GM13977 (cell line): Measurements from ENCODE around the gene UNC119B.

ENCODE experiments used
- DNase-seq: peaks from one replicate; pipeline ENCODE4 v3.0.0; 2012; ENCODE audit warnings: low spot score
- in situ Hi-C: fragments of 300-500 bp; cut with MboI; formaldehyde crosslinking; loops from one replicate; pipeline ENCODE4 v1.12.0; 2022; ENCODE audit warnings: low sequenced_read_pairs, low pct_unique_long_range_greater_than_20kb, mixed read lengths, inconsistent platforms; ENCODE audit not compliant: unreplicated experiment
- TF ChIP-seq, protein P1 (sequence below): IDR thresholded peaks from 2 replicates; pipeline ENCODE4 v1.5.1; 2012; ENCODE audit warnings: mild to moderate bottlenecking, control low read depth; ENCODE audit not compliant: insufficient read depth; ENCODE audit errors: extremely low read depth, missing control alignments

Gene UNC119B

GRCh38 chr12:120758798-120759590 is 48.7 kb downstream of the UNC119B start:
- TF ChIP-seq, protein P1, sequence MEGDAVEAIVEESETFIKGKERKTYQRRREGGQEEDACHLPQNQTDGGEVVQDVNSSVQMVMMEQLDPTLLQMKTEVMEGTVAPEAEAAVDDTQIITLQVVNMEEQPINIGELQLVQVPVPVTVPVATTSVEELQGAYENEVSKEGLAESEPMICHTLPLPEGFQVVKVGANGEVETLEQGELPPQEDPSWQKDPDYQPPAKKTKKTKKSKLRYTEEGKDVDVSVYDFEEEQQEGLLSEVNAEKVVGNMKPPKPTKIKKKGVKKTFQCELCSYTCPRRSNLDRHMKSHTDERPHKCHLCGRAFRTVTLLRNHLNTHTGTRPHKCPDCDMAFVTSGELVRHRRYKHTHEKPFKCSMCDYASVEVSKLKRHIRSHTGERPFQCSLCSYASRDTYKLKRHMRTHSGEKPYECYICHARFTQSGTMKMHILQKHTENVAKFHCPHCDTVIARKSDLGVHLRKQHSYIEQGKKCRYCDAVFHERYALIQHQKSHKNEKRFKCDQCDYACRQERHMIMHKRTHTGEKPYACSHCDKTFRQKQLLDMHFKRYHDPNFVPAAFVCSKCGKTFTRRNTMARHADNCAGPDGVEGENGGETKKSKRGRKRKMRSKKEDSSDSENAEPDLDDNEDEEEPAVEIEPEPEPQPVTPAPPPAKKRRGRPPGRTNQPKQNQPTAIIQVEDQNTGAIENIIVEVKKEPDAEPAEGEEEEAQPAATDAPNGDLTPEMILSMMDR: no peak
- in situ Hi-C loops: no loop called here
- DNase-seq: no peak

DNA sequence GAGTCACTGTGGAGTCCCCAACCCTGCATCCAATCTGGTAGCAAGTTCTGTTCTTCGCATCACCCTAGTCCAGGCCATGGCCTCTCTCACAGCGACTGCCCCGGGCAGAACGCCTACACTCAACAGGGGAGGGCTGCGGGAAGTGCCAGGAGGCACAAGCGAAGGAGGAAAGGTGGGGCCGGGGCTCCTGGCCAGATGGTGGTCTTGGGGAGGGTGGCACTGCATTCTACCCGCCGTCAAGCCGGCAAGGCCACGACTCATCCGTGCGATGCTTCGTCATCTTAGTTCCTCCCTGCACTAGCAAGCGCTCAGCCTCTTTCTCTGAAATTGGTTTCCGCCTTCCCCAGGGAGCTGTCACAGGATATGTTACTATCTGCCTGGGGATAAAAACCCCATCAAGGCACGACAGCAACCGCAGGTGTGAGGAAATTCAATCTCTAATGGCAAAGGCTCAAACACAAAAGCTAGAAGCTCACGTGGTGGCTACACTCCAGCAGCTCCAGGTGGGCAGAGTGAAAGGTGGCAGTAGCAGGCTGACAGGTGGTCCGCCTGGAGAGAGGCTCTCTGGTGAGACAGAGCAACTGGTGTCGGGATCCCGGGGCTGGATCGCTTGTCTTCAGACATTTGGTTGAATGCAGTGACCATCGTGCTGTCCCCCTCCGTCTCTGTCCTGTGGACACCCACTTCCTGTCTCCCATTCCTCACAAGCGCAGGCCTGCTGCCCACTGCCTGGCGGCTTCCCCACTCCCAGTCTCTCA is 49.5 kb downstream of the UNC119B start:
- DNase-seq: no peak
- in situ Hi-C loops: no loop called here
- TF ChIP-seq, protein P1: no peak

DNA sequence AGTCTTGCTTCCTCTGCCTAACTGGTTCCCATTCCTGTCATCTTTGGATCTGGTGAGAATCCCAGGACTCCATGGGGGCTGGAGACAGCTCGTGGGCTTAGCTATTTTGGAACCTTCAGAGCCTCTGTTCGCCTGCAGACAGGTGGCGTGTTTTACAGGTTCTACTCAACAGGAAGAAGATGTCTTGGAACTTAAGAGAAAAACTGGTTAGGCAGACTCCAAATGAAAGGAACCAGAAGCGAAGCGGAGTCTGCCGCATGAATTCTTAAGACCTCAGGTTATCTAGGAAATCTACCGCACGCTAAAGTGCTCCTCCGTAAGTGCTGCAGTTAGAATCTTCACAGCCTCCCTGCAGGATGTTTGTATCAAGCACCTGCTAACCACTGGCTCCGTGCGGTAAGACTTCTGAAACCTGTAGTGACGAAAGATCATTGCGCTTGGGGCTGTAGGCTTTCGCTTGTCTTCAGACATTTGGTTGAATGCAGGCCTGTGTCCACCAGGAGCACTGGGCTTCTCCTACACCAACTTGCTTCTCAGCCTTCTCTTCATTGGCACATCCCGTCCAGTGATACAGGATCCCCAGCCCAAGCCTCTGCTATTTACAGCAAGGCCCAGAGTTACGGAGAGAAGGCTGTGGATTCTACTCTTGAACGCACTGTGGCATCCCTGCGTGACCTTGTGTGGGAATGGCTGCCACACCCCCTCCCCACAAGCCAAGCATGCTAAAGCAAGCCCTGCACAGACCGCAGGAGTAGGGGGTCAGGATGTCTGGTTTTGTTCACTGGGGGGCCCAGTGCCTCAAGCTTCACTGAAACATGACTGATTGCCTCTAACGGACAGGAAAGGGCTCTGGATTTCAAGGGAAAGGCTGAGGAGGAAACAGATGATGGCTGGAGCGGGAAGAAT is 50.3 kb downstream of the UNC119B start:
- TF ChIP-seq, protein P1: no peak
- in situ Hi-C loops: no loop called here
- DNase-seq: no peak

- DNase-seq: no peak
- TF ChIP-seq, protein P1: no peak
- in situ Hi-C loops: no loop called here
Observed at GRCh38 chr12:120761519-120761934, 51.3 kb downstream of the UNC119B start.

DNA sequence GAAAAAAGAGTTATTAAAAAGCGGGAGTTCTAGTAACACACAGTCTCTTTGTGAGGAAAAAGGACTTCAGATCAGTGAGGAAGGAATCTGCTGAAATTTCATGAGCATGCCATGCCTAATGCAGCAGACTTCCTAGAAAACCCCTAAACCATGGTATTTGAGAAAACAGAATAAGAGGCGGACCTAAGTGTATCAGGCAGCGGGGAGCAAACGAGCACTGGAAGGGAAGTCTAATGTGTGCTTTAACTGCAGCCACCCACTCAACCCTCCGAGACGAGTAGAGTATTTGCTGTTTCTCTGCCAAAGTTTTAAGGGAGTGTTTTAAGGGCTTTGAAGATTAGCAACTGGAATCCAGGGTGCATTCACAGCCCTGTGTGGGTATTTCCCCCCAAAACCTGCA is 51.8 kb downstream of the UNC119B start:
- in situ Hi-C loops: no loop called here

More for the DNA sequence above, 51.8 kb downstream of the UNC119B start:
- DNase-seq: no peak
- TF ChIP-seq, protein P1: no peak
